Measurements from ENCODE around the gene DRAP1. TPM values are rescaled to one million over a fixed set of nuclear protein-coding genes. Genes with fewer than 3 reads are reported as not detected.

Gene DRAP1
- total RNA-seq, 1 experiment from 2014 or later = 114 TPM

DNA sequence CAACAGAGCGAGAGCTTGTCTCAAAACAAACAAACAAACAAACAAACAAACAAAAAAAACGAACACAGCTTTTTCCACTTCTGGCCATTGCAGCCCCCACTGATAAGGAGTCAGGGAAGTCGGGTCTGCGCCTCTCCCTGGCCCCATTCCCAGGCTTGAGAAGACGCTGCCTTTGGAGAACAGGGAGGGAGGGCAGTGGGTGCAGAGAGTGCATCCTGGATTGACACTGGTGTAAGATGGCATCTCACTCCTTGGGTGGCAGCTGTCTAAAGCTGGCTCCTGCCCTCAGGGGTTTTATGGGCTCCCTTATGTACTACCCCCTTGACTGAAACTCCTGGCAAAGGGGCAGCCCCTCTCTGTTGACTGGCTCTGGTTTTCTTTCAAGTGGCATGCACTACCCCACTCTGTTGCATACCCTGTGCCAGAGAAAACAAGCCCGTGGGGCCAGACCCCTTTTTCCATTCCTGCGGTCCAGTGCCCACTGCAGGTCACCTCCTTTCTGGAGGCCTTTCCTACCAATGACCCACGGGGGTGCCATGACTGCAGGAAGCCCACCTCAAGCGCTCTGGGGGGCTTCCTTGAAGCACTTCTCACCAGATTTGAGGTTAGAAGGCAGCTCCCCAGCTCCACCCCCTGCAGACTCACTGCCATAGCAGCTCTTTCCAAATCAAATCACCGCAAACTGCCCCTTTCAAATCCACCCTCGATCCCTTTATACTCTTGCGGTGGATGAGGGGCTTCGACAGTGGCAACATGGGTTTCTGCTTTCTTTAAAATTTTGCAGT is 12.7 kb downstream of the DRAP1 start:
- Mint-ChIP-seq H3K36me3 (no peaks in the 10 kb centered on the region), H3K27me3 (ENCODE audit: low read depth) (no peaks in the 10 kb centered on the region), H3K9me3 (no peaks in the 10 kb centered on the region), H3K27ac (no peak overlapping the region), H3K4me3 (no peak overlapping the region), H3K4me1 (peaks cover 17% of the 10 kb centered on the region)
- POLR2A ChIA-PET = interaction anchor here (1.0 to 1.2 kb wide), 2 partner anchors 14 to 72 kb away, joined by 4 to 6 read pairs; partner anchors contain the start of gene MUS81
- no peak for TF ChIP-seq NR2C2 (CRISPR knock-in tag; IDR thresholded peaks at IDR 0.05)
- TF ChIP-seq OVOL2 (CRISPR knock-in tag; IDR thresholded peaks at IDR 0.05; ENCODE audit: borderline replicate concordance) = no peak
- TF ChIP-seq, protein P1, sequence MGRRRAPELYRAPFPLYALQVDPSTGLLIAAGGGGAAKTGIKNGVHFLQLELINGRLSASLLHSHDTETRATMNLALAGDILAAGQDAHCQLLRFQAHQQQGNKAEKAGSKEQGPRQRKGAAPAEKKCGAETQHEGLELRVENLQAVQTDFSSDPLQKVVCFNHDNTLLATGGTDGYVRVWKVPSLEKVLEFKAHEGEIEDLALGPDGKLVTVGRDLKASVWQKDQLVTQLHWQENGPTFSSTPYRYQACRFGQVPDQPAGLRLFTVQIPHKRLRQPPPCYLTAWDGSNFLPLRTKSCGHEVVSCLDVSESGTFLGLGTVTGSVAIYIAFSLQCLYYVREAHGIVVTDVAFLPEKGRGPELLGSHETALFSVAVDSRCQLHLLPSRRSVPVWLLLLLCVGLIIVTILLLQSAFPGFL (CRISPR knock-in tag; IDR thresholded peaks at IDR 0.05; ENCODE audit: borderline replicate concordance) = no peak
- no peak for TF ChIP-seq SOX15 (CRISPR knock-in tag; IDR thresholded peaks at IDR 0.05)
- no peak for TF ChIP-seq E2F1 (CRISPR knock-in tag; IDR thresholded peaks at IDR 0.05)
- TF ChIP-seq, protein P2, sequence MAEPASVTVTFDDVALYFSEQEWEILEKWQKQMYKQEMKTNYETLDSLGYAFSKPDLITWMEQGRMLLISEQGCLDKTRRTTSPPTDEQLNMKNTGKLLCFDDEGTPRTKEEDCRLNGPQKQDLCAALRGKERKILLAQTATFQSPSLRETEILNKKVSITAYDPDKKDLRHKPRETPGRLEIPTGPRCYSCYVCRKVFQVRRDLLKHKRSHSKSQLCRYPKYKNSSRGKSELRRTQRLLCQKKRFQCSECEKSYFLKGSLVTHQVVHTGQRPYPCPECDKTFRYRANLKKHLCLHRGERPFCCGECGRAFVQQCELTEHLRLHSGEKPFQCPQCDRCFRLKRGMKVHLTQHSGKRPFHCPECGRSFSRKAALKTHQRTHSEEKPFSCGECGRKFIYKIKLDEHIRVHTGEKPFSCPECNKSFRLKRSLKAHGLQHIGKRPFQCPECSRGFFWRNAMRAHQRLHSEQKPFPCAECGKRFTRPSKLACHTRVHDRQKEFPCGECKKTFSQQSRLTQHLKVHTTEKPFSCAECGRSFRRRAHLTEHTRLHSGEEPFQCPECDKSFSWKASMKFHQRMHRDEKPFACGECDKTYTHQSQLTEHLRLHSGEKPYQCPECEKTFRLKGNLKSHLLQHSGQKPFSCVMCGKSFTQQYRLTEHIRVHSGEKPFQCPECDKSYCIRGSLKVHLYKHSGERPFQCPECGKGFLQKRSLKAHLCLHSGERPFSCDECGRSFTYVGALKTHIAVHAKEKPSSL (CRISPR knock-in tag; conservative IDR thresholded peaks at IDR 0.05) = no peak
- TF ChIP-seq ZNF121 (CRISPR knock-in tag; IDR thresholded peaks at IDR 0.05) = no peak
- TF ChIP-seq, protein P3, sequence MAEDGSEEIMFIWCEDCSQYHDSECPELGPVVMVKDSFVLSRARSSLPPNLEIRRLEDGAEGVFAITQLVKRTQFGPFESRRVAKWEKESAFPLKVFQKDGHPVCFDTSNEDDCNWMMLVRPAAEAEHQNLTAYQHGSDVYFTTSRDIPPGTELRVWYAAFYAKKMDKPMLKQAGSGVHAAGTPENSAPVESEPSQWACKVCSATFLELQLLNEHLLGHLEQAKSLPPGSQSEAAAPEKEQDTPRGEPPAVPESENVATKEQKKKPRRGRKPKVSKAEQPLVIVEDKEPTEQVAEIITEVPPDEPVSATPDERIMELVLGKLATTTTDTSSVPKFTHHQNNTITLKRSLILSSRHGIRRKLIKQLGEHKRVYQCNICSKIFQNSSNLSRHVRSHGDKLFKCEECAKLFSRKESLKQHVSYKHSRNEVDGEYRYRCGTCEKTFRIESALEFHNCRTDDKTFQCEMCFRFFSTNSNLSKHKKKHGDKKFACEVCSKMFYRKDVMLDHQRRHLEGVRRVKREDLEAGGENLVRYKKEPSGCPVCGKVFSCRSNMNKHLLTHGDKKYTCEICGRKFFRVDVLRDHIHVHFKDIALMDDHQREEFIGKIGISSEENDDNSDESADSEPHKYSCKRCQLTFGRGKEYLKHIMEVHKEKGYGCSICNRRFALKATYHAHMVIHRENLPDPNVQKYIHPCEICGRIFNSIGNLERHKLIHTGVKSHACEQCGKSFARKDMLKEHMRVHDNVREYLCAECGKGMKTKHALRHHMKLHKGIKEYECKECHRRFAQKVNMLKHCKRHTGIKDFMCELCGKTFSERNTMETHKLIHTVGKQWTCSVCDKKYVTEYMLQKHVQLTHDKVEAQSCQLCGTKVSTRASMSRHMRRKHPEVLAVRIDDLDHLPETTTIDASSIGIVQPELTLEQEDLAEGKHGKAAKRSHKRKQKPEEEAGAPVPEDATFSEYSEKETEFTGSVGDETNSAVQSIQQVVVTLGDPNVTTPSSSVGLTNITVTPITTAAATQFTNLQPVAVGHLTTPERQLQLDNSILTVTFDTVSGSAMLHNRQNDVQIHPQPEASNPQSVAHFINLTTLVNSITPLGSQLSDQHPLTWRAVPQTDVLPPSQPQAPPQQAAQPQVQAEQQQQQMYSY (CRISPR knock-in tag; IDR thresholded peaks at IDR 0.05) = no peak
- TF ChIP-seq NFATC4 (CRISPR knock-in tag; IDR thresholded peaks at IDR 0.05) = no peak
- no peak for TF ChIP-seq FOXP4 (CRISPR knock-in tag; IDR thresholded peaks at IDR 0.05)
- TF ChIP-seq NR1H2 (CRISPR knock-in tag; IDR thresholded peaks at IDR 0.05) = no peak
- TF ChIP-seq TP53 (CRISPR knock-in tag; IDR thresholded peaks at IDR 0.05) = no peak
- no peak for TF ChIP-seq ZNF671 (CRISPR knock-in tag; IDR thresholded peaks at IDR 0.05)
- no peak for TF ChIP-seq ZNF219 (CRISPR knock-in tag; IDR thresholded peaks at IDR 0.05; ENCODE audit: borderline replicate concordance)
- no peak for TF ChIP-seq CDX4 (CRISPR knock-in tag; IDR thresholded peaks at IDR 0.05; ENCODE audit: borderline replicate concordance)
- TF ChIP-seq, protein P4, sequence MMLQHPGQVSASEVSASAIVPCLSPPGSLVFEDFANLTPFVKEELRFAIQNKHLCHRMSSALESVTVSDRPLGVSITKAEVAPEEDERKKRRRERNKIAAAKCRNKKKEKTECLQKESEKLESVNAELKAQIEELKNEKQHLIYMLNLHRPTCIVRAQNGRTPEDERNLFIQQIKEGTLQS (CRISPR knock-in tag; conservative IDR thresholded peaks at IDR 0.05) = no peak
- TF ChIP-seq ZBTB21 (CRISPR knock-in tag; IDR thresholded peaks at IDR 0.05; ENCODE audit: borderline replicate concordance) = no peak
- no peak for TF ChIP-seq NFYB (CRISPR knock-in tag; conservative IDR thresholded peaks at IDR 0.05; ENCODE audit: low read depth)
- TF ChIP-seq EMX1 (CRISPR knock-in tag; IDR thresholded peaks at IDR 0.05) = no peak
- no peak for TF ChIP-seq SMAD4 (CRISPR knock-in tag; IDR thresholded peaks at IDR 0.05)
- DNase-seq (ENCODE audit: low spot score) (no peak), ATAC-seq (peak; percentile 65)
- CTCF ChIA-PET = interaction anchor here (0.6 to 3.7 kb wide), 20 partner anchors 11 to 162 kb away, joined by 3 to 24 read pairs (median 5); partner anchors contain the start of genes C11orf68, CCDC85B, FIBP and MUS81
